GM21786 (cell line): ENCODE results near the gene SUFU.

Experiments used
- ATAC-seq: cut with Tn5 transposase; IDR thresholded peaks from one replicate; pipeline ENCODE4 v1.9.1; 2021; ENCODE audit not compliant: unreplicated experiment

The SUFU gene

DNA sequence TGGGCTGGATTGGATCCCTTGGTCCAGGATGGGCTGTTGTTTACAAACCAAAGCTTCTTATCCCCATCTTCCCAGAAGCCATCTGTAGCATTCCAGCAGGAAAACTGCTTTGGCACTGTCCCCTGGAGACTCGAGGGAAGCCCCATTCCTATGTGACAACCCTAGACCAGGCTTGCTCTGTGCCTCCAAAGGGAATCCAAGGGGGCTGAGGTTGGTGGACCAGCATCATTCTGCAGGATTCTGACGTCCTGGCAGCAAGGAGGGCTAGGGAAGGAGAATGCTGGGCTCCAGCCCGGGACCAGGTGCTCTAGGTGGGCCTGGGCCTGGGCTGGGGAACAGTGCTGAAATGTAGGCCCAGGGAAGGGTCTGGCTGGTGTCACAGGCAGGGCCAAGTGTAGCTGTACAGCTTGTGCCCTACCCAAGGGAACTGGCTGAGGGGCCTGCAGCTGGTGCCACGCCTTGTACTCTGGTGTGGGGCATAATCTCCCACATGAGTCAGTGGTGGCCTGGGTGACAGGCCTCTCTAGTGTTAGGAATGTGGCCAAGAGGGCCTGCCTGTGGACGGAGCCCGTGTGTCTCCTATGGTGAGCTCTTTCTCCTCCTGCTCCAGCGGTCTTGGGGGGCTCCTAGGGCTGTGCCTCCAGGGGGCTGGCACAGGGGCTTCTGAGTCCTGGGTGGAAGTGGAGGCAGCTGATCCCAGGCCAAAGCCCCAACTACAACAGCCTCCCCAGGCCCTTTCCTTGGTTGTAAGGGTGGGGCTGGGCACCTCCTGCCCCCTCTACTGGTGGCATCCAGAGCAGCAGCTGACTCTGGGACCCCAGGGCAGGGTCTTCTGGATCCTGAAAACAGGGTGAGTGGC is 165.7 kb downstream of the SUFU start:
- no peak for ATAC-seq

DNA sequence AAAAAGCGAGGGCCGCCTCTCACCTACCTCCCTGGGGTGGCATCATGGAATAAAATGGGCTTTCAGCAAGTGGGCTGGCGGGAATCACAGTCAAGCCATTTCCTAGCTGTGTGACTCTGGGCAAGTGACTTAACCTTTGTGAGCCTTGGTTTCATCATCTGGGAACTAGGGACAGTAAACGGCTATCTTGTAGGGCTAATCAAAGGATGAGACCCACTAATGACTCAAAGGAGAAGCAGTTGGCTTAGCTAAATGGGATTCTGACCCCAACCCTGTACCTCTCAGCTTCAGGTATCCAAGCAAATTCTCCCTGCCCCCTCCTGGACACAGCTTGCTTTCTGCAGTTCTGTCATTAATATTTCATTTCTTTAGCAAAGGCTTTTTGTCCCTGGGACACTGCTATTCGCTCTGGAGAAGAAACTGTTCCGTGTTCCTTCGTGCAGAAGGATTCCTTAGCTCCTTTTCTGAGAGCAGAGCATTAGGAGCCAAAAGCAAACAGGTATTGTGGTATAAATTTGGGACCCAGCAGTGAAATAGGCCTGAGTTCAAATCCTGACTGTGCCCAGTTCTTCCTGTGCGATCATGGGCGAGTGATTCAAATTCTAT is 166.4 kb downstream of the SUFU start:
- ATAC-seq, result no peak

DNA sequence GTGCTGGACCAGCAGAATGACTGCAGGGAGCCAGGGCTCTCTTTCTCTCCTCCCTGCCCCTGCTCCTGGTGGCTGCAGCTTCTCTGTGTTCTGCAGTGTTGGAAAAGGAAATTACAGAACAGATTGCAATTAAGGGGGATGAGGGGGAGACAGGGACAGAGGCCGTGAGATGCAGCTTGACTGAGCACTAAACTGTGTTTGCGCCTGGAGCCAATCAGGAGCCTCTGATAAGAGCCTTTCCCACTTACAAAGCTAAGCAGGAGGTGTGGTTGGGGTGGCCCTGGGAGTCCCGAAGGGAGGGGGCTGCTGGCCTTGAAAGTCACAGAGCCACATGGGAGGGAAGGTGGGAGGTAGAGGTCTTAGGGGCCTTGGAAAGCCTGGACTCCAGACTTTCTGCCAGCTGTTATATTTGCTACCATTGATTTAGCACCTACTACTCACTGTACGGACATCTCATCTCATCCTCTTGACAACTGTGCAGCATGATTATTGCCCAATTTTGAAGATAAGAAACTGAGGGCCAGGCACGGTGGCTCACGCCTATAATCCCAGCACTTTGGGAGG is 167.2 kb downstream of the SUFU start:
- no peak for ATAC-seq

DNA sequence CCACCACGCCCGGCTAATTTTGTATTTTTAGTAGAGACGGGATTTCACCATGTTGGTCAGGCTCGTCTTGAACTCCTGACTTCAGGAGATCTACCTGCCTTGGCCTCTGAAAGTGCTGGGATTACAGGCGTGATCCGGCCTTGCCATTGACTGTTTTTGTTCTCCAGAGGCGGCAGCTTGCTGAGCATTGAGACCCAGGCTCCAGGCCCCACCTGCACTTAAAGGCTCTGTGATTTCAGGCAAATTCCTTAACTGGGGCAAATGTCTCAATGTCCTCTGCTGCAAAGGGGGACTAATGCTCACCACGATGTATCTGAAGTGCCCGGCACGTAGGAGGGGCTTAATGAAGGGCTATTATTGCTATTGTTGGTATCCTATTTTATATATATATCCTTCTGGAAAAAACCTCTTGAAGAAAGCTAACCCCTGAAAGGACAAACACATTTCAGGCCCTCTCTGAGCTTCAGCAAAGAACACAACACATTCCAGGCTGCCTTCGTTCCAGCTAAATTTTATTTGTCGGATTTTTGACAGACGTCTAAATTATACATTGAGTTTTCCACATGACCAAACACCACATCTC is 169.6 kb downstream of the SUFU start:
- ATAC-seq, result no peak

DNA sequence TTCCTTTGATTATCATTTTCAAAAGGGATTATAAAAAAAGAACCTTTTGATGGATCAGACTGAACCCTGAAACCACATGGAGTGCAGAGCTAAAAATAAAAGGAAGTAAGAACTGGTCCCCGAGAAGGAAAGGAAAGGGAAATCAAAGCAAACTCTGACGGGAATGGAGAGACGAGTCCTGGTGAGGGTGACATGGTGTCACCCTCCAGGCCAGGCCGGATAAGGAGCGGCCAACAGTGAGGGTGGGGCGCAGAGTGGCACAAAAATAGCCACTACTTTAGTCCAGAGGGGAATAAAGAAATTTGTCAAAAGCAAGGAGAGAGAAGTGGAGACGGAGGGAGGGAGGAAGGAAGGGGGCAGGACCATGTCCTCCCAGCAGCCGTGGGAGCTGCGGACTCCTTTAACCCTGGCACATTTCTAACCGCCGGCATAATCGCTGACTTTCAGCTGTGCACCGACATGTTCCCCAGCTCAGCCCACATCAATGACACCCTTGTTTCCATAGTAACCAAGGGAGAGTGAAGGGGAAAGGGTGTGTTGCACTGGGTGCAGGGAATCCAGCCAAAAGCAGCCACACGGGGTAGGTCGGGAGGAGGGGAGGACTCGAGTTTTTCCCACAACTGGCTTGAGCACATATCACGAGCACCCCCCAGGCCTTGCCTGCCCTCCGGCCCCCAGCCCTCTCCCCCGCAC is 170.2 kb downstream of the SUFU start:
- ATAC-seq, result no peak

DNA sequence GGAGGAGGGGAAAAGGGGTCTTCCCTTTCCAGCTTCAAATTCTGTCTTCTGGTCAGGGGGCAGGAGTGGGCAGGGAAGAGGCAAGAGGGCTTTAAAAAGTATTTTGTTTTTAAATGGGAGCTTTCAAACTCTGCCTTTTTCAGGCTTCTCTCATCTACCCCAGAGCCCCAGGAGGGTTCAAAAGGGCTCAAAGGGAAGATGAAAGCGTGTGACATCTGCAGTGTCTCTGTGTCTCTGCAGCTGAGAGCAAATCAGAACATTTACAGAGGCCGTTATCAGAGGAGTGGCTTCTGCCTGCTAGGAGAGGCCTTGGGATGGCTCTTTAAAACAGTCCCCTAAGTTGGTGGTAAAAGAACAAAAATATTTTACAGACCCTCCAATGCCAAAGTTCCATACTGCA is 170.8 kb downstream of the SUFU start:
- ATAC-seq, result no peak

DNA sequence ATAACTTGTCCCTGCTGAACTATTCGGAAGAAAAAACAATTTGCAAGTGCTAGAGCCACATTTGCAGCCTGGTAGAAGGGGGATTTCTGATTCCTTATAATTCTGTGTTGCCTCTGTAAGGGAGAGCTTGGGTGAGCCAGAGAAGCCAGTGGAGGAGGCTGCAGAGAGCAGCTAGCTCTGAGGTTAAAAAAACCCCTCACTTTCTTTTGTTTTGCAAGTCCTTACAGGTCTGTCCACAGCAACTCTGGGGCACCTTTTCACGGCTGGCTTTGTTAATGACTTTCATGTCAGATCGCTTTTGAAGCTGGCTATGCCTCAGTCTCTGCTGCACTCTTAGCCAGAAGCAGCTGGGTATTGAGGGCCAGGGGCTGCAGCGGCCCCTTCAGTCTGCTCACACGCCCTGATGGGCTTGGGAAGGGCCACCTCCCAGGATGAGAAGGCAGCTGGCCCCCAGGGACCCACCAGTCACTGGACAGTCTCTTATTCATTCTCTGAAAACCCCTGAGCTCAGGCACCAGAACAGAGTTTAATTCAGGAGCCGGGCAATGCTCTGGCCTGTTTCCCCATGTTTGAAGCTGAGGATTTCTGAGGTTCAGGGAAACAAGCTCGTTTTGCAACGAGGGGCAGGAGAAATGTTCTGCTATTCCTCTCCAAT is 171.4 kb downstream of the SUFU start:
- no peak for ATAC-seq

DNA sequence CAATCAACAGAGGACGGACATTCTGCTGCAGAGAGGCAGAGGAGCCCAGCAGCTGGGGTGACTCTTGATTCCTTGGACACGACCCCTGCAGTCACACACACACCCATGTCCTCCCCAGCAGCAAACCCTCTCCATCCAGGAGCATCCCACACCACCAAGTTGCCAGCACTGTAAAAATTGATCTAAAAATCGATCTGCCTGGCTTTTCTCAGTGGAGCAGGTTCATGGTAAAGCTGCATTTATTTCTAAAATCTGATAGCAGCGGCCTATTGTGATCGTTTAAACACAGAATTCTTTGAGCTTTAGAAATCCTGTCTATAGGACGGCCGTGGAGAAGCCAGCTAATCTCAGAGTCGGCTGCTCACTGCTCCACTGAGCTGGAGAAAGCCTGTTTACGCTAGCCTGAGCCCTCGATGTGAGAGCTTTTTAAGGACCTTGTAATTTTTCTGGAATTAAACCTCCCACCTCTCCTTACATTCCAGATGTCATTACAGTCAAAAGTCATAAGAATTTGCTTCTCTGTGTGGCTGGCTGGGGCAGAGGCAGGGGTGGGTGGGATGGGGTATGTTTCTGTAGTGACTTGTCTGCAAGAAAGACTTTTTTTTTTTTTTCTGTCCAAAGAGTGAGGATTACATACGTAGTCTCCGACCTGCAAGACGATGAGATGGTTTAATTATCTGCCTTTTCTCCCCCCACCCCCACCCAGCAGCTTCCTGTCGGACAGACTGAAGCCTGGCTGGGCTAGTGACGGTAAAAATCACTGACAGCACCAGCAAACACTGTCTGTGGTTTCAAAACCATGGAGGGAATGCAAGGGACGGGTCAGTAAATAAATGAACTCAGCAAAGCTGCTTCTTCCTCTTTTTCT is 172.1 kb downstream of the SUFU start:
- peak; percentile 52 for ATAC-seq

DNA sequence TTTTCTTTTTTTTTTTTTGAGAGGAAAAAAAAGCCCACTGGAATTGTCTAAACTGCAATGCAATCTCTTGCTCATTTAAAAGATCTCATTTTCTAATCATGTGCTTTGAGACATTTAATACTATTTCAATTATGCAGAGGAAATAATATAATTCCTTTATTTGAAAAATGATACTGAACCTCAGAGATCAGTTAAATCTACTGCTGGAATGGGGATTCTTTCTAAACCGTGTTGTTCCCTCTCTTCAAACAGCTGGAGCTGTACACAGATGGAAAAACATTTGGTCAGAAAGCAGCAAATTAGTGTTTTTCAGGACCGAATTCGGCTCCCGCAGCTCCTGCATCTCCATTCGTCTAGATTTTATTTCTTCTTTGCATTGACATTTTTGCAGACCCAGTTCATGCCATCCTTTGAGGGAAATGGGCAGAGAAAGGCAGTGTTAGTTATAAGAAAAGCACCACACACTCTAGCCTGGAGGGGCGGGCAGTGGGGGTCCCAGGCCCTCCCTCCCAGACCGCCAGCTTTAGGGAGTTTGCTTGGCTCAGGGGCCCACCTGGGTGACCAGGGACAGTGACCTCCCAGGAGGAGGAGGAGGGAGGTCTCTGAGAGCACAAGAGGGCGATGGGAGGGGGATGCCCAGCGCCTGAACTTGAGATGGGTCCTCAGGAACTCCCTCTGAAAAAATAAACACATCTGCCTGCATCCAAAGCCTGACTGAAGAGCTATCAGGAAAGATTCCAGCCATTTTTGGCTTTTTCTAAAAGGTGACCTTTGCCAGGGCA is 173.0 kb downstream of the SUFU start:
- ATAC-seq, result no peak

DNA sequence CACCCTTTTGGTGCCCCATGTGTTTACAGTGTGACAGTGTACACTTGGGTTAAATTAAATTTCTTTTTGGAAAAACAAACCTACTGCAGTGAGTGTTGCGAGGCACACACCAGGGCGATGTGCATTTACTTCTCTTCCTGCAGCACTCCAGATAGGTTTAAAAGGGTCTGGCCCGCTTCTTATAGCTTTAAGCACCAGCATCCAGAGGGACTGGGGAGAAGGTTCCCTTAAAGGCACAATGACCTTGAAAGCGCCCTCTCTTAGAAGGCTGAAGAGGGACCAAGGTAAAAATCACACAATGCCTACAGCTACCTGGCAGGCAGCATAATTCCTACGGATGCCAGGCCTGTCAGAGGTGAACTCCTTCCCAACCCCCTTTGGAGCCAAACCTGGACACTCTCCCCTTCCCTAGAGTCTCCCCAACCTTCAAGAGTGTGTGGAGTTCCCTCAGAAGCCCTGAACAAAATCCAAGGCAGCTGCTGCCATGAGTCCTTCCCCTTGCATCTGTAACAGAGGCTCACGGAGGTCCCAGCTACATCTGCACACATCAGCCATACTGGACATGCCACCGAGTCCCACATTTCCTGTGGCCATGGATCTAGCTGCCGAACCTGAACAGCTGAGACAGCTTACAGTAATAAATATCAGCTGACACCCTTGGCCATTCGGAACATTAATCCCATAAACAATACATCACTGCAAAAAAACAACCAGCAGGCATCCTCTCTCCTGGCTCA is 173.7 kb downstream of the SUFU start:
- ATAC-seq, result no peak

DNA sequence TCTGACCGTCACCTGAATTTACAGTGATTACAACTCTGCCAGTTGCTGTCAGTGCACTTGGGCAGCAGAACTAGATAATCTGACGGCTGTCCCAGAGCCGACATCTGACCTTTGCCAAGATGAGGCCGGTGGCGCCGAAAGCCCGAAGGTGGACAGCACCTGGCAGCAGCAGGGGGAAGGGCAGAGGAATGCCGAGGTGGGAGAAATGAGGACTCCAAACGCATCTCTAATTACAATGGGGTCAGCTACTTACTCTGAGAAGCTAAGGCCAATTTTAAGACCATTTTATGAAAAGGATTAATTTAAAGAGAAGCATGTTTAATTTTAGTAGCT is 174.3 kb downstream of the SUFU start:
- no peak for ATAC-seq

DNA sequence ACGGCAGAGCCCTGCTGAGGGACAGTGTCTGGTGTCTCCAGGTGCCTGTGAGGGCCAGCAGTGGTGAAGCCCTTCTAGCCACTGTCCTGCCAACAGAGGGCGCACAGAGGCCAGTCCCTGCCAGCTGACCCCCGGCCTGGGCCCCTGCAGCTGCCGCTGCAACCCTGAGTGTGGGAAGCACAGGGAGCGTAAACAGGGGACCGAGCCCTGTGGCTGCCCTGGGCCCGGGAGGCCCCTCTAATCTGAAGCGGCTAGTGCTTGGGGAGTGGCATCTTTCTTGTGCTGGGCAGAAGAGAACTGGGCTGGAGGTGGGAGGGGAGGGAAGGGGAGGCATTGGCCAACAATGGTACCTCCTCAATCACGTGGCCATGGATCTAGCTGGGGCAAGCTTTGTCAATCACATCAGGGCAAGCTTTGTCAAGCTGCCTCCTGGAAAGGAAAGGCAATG is 175.1 kb downstream of the SUFU start:
- ATAC-seq, result no peak

DNA sequence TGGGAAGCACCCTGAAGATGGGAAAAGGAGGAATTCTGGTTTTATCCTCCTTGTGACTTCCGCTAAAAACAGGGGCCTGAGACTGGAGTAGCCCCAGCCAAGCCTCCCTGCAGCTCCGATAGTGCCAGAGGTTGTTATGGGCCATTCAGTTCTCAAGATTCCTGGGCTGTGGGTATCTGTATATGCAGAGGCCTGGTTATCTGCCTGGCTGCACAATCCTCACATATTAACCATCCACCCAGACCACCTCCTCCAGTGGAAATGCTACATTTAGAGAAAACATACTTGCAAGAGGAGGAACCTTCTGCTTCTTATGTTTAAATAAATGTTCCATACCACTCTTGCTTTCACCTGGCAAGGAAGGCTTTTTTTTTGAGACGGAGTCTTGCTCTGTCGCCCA is 175.8 kb downstream of the SUFU start:
- ATAC-seq, result no peak

DNA sequence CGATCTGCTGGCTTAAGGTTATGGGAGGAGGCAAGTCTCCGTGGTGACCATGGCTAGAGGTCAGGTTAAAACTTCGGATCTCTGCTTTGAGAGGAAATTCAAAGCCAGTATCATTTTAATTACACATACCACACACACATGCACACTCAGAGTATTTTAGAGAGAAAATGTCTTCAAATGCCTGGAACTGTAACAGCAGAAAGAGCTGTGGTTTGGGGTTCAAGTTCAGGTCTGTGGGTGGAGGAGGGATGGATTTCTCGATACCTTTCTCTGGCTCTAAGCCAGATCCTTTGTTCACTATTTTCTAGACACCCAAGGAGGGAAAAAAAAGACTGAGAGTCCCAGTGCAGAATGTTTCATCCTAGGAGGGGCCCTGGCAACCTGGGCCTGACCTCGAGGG is 177.9 kb downstream of the SUFU start:
- no peak for ATAC-seq

DNA sequence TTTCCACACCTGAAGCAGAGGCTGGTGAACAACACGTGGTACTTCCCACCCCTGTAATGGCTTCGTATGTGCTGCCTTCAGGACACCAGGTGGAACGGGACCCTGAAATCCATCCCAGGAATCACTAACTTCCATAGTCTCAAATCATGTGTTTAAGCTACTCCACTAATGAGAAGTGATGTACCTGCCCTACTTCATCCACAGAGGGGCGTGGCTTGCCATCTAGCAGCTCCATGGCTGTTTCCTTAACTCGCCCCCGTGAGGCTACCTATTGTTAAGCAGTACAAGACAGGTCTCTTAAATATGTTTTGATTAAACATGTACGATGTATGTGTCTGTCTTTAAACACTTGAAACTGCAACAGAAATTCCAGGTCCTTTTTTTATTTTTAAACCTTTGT is 178.6 kb downstream of the SUFU start:
- no peak for ATAC-seq

DNA sequence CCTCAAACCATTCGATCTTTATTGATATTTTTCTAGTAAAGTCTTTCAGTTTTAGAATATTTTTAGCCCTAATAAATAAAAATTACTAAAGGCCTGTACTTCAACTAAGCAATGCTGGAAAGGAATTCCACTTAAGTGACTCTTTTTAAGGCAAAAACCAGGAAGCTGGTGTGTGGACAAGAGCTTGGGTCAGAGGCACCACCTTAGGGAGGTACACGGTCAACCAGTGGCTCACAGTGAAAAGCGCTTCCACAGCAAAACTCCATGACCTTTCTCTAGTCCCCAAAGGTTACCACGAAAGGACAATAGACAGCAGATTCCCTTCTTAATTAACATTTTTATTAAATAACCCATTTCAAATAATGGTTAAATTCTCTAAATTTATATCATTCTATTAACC is 179.2 kb downstream of the SUFU start:
- no peak for ATAC-seq
